Epithelial cell of proximal tubule (primary cell): Measurements from ENCODE around the gene ZNF154. TPM values are rescaled to one million over a fixed set of nuclear protein-coding genes. Genes with fewer than 3 reads are reported as not detected.

Experiments
- DNase-seq: peaks from one replicate; pipeline ENCODE4 v3.0.0-alpha.2; 2011; ENCODE audit warnings: low read depth
- H3K4me3 ChIP-seq: 2 replicates; pipeline ENCODE4 v1.5.1; 2011; ENCODE audit warnings: low read depth, mild to moderate bottlenecking, low read length
- CTCF ChIP-seq: conservative IDR thresholded peaks from 2 replicates; pipeline ENCODE4 v1.5.1; 2012; ENCODE audit warnings: low read depth, mild to moderate bottlenecking, low read length
- total RNA-seq: library from RNA; depleted of rRNA; stranded (reverse); fragments of >200 nt; gene quantifications from 2 replicates; pipeline ENCODE4 v1.2.3, GENCODE V29; 2015

The ZNF154 gene
- total RNA-seq, 1 donor from 2014 or later: 2.1 TPM

DNA sequence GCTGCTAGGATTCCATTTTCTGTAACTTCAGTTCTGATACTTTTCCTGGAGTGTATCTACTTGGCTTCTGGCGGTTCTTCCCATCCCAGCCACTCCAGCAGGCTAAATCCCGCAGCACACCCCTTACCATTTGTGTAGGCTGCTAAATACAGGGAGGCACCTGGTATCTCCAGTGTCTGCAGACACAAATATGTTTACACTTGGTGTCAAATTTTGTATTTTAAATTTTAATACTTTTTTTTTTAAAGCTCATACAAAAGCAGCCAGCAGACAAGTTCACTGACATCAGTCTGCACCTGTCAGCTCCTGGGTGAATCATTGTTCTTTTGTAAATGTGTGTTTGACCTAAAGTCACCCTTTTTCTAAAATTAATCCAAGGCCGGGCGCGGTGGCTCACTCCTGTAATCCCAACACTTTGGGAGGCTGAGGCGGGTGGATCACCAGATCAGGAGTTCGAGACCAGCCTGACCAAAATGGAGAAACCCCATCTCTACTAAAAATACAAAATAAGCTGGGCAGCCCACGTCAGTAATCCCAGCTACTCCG, 43.7 kb downstream of the ZNF154 start:
- no peak for DNase-seq
- no peak overlapping the region for H3K4me3 ChIP-seq
- TF ChIP-seq CTCF: no peak

DNA sequence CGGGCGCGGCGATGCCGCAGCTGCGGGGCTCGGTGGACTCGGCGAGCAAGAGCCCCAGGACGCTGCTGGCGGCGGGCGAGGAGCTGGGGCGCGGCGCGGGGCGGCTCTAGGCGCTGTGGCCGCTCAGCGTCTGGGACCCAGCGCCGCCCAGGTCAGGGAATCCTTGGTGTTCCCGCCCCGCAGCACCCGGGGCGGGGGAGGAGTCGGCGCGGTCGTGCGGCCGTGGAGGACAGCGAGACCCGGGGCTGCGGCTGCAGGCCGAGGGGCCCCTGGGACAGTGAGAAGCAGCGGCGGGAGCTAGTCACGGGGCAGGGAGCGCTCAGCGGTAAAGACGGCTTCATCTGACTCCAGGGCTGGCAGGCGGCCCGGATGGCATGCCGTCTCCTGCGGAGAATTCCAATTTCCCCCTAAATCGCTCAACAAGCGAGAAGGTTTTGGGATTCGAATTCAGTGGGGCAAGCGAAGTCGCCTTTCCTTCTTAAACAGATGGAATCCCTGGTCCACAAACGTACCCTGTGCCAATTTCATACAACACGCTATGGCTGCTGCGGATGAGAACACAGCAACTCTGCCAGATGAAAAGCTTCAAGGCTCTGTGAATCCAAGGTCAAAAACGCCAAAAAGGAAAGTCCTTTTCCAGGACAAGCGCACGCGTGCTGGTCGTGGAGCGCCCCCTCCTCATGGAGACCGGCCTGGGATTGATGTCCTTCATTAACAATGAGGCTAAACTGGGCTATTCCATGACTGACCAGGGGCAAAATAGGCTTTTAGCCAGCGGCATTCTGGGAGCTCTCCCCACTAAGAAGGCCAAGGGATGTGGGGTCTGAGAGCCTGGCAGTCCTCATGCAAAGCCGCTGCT, 44.5 kb downstream of the ZNF154 start:
- TF ChIP-seq CTCF: no peak
- peak overlapping the region; percentile 65 for H3K4me3 ChIP-seq
- DNase-seq: no peak

- TF ChIP-seq CTCF: no peak
- no peak overlapping the region for H3K4me3 ChIP-seq
- DNase-seq: no peak
Observed at GRCh38 chr19:57656346-57656745, 52.7 kb downstream of the ZNF154 start.

- TF ChIP-seq CTCF: no peak
- DNase-seq: no peak
- H3K4me3 ChIP-seq: no peak overlapping the region
Observed at GRCh38 chr19:57655443-57655842, 53.6 kb downstream of the ZNF154 start.

- TF ChIP-seq CTCF: no peak
- no peak overlapping the region for H3K4me3 ChIP-seq
- no peak for DNase-seq
Observed at GRCh38 chr19:57653689-57654088, 55.3 kb downstream of the ZNF154 start.

- no peak overlapping the region for H3K4me3 ChIP-seq
- no peak for TF ChIP-seq CTCF
Observed at GRCh38 chr19:57651654-57651996, 57.4 kb downstream of the ZNF154 start.

DNA sequence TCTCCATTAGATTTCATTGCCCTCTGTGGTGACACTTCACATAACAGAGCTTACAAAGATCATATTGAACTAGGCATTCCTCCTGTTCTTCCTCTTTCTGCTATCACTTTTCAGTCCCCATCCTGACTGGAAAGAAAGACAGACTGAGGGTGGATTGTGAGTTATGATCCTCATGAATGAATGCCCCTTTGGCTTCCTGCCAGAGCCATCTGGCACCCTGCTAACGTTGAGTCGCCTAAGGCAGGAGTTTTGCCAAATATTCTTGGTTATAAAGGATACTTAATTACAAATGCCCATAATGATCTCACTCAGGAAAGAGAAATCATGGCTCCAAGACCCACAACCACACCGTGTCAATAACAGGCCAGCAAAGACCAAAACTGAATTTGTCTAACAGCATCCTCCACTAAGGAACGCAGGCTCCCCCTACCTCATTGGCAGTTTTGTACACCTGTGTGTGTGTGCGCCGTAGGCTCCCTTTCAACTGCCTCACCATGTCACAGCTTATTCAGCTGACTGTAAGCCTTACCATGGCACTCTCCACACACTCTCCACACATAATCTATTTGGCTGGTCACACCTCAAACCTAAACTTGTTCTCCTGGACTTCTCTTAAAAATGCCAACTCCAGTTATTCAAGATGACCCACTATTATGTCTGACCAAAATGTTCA, 60.5 kb downstream of the ZNF154 start:
- TF ChIP-seq CTCF: no peak
- no peak for DNase-seq
- no peak overlapping the region for H3K4me3 ChIP-seq

More at GRCh38 chr19:57651654-57651996, 57.4 kb downstream of the ZNF154 start:
- DNase-seq: no peak
